H1 (cell line): Measurements from ENCODE around the gene LTBP1. TPM values are rescaled to one million over a fixed set of nuclear protein-coding genes. Genes with fewer than 3 reads are reported as not detected.

ENCODE experiments used
- CTCF ChIA-PET: fragments of 300-600 bp; sonication (Branson Sonifier 250); formaldehyde crosslinking; loops from one replicate; lab custom pipeline; 2021; ENCODE audit not compliant: partially characterized antibody; lab: Charles Lee
- POLR2A ChIA-PET: fragments of 300-600 bp; sonication (Branson Sonifier 250); formaldehyde crosslinking; loops from one replicate; lab custom pipeline; 2021; ENCODE audit warnings: inconsistent platforms; ENCODE audit not compliant: partially characterized antibody; lab: Charles Lee
- DNase-seq, 2 experiments: peaks; one replicate each; pipeline versions ENCODE4 v3.0.0 to v3.0.0-alpha.2; 2010 to 2022; ENCODE audit warnings: low spot score in 2 of 2, low read depth in 1 of 2, mixed read lengths in 1 of 2
- FAIRE-seq: peaks from 2 replicates; lab custom pipeline; 2011; peaks lifted over from hg19 to GRCh38; lab: Jason Lieb, UNC
- H2AFZ ChIP-seq: 2 replicates; pipeline ENCODE4 v1.8.1; 2012; ENCODE audit warnings: low read length, inconsistent platforms
- H2AK5ac ChIP-seq: 2 replicates; pipeline ENCODE4 v1.6.1; 2013; ENCODE audit warnings: low read depth, low read length
- H2BK120ac ChIP-seq: replicated peaks from 2 replicates; pipeline ENCODE3; 2013; ENCODE audit warnings: low read depth, low read length, inconsistent platforms
- H2BK12ac ChIP-seq: 2 replicates; pipeline ENCODE4 v1.6.1; 2013; ENCODE audit warnings: low read depth, low read length
- H2BK15ac ChIP-seq: 2 replicates; pipeline ENCODE4 v1.6.1; 2013; ENCODE audit warnings: low read length
- H2BK20ac ChIP-seq: 2 replicates; pipeline ENCODE4 v1.6.1; 2013; ENCODE audit warnings: low read length
- H2BK5ac ChIP-seq: 2 replicates; pipeline ENCODE4 v1.6.1; 2013; ENCODE audit warnings: low read depth, low read length
- H3K14ac ChIP-seq: 2 replicates; pipeline ENCODE4 v1.6.1; 2013; ENCODE audit warnings: inconsistent platforms; ENCODE audit not compliant: insufficient read length
- H3K18ac ChIP-seq: 2 replicates; pipeline ENCODE4 v1.6.1; 2013; ENCODE audit warnings: low read length; ENCODE audit errors: extremely low read depth
- H3K23ac ChIP-seq: 2 replicates; pipeline ENCODE4 v1.6.1; 2013; ENCODE audit warnings: inconsistent platforms; ENCODE audit not compliant: insufficient read length
- H3K23me2 ChIP-seq: 2 replicates; pipeline ENCODE4 v1.6.1; 2013; ENCODE audit warnings: low read depth, low read length
- H3K27ac ChIP-seq: 2 replicates; pipeline ENCODE4 v1.6.1; 2011; ENCODE audit warnings: low read depth, low read length, inconsistent platforms
- H3K27me3 ChIP-seq, 4 experiments: replicated peaks in 1 of 4; 1 replicate in 1 of 4; 2 replicates in 3 of 4; pipeline versions ENCODE4 v1.6.1 to v1.8.1; 2011 to 2013; ENCODE audit warnings: low read length in 3 of 4, mild to moderate bottlenecking in 3 of 4, inconsistent platforms in 2 of 4, mixed read lengths in 2 of 4, moderate library complexity in 1 of 4; ENCODE audit not compliant: control insufficient read depth in 3 of 4, insufficient read depth in 3 of 4; ENCODE audit errors: extremely low read depth in 1 of 4
- H3K36me3 ChIP-seq, 4 experiments: 2 replicates each; pipeline versions ENCODE4 v1.6.1 to v1.8.1; 2011 to 2013; ENCODE audit warnings: mild to moderate bottlenecking in 4 of 4, low read length in 3 of 4, moderate library complexity in 2 of 4, control low read depth in 1 of 4, inconsistent platforms in 1 of 4; ENCODE audit not compliant: insufficient read depth in 4 of 4, control insufficient read depth in 2 of 4
- H3K4ac ChIP-seq: replicated peaks from 2 replicates; pipeline ENCODE3; 2013; ENCODE audit warnings: low read length, low read depth, mixed read lengths, inconsistent platforms; ENCODE audit not compliant: insufficient read length
- H3K4me1 ChIP-seq, 4 experiments: replicated peaks in 1 of 4; 1 replicate in 1 of 4; 2 replicates in 3 of 4; pipeline versions ENCODE4 v1.6.1 to v1.8.1; 2011 to 2013; ENCODE audit warnings: low read length in 3 of 4, inconsistent platforms in 2 of 4, mixed read lengths in 1 of 4; ENCODE audit not compliant: insufficient read depth in 4 of 4, control insufficient read depth in 3 of 4
- H3K4me2 ChIP-seq, 2 experiments: 2 replicates each; pipeline versions ENCODE4 v1.6.1 to v1.8.1; 2011 to 2013; ENCODE audit warnings: low read depth in 2 of 2, low read length in 2 of 2, control low read depth in 1 of 2, inconsistent platforms in 1 of 2, mild to moderate bottlenecking in 1 of 2; ENCODE audit not compliant: insufficient read depth in 1 of 2
- H3K4me3 ChIP-seq, 4 experiments: fragments of 200-600, 300-600 bp in 1 of 4; sonication (generic), shearing (Covaris generic), sonication (Bioruptor Twin) in 1 of 4; 2 replicates each; pipeline versions ENCODE4 v1.5.1 to v1.8.1; 2011 to 2016; ENCODE audit warnings: low read length in 4 of 4, low read depth in 3 of 4, control low read depth in 2 of 4, inconsistent platforms in 2 of 4, mild to moderate bottlenecking in 2 of 4, mixed read lengths in 1 of 4, moderate library complexity in 1 of 4; ENCODE audit not compliant: insufficient read depth in 2 of 4; ENCODE audit errors: extremely low read depth in 1 of 4
- H3K56ac ChIP-seq: replicated peaks from 2 replicates; pipeline ENCODE3; 2013; ENCODE audit warnings: low read depth, mild to moderate bottlenecking, mixed read lengths, low read length, inconsistent platforms; ENCODE audit not compliant: insufficient read length
- H3K79me1 ChIP-seq: 2 replicates; pipeline ENCODE4 v1.6.1; 2013; ENCODE audit warnings: low read depth, low read length, control low read depth
- H3K79me2 ChIP-seq, 2 experiments: 2 replicates each; pipeline versions ENCODE4 v1.6.1 to v1.8.1; 2012 to 2013; ENCODE audit warnings: low read length in 2 of 2, mild to moderate bottlenecking in 2 of 2, inconsistent platforms in 1 of 2; ENCODE audit not compliant: insufficient read depth in 2 of 2, control insufficient read depth in 1 of 2
- H3K9ac ChIP-seq, 4 experiments: replicated peaks in 1 of 4; 1 replicate in 1 of 4; 2 replicates in 3 of 4; pipeline versions ENCODE4 v1.6.1 to v1.8.1; 2011 to 2013; ENCODE audit warnings: low read depth in 3 of 4, low read length in 3 of 4, control low read depth in 2 of 4, mild to moderate bottlenecking in 2 of 4, moderate library complexity in 2 of 4, inconsistent platforms in 1 of 4; ENCODE audit errors: extremely low read depth in 1 of 4
- H3K9me3 ChIP-seq, 2 experiments: 2 replicates each; pipeline versions ENCODE4 v1.6.1 to v1.8.1; 2012 to 2013; ENCODE audit warnings: mild to moderate bottlenecking in 2 of 2, moderate library complexity in 2 of 2, control low read depth in 1 of 2, inconsistent platforms in 1 of 2, low read depth in 1 of 2, low read length in 1 of 2, mixed read lengths in 1 of 2; ENCODE audit not compliant: insufficient read depth in 2 of 2
- H4K20me1 ChIP-seq, 2 experiments: replicated peaks in 1 of 2; 2 replicates each; pipeline versions ENCODE3 to v1.8.1; 2011 to 2013; ENCODE audit warnings: inconsistent platforms in 2 of 2, low read length in 2 of 2, mild to moderate bottlenecking in 1 of 2; ENCODE audit not compliant: insufficient read depth in 2 of 2, control insufficient read depth in 1 of 2
- H4K5ac ChIP-seq: 2 replicates; pipeline ENCODE4 v1.6.1; 2013; ENCODE audit warnings: low read length, low read depth, mixed read lengths, inconsistent platforms; ENCODE audit not compliant: insufficient read length
- H4K8ac ChIP-seq: 2 replicates; pipeline ENCODE4 v1.8.0; 2013; ENCODE audit warnings: mild to moderate bottlenecking, moderate library complexity, low read length, inconsistent platforms; ENCODE audit not compliant: insufficient read depth; ENCODE audit errors: extremely low read depth
- H4K91ac ChIP-seq: replicated peaks from 2 replicates; pipeline ENCODE3; 2013; ENCODE audit warnings: low read length, mixed read lengths, inconsistent platforms; ENCODE audit not compliant: insufficient read length
- ASH2L ChIP-seq: fragments of 200-600, 300-600 bp; sonication (generic); IDR thresholded peaks from one replicate; pipeline ENCODE4 v1.7.1; 2017; ENCODE audit warnings: low read length
- BACH1 ChIP-seq: IDR thresholded peaks from 2 replicates; pipeline ENCODE4 v1.6.1; 2012; ENCODE audit warnings: low read length, improper control_type of control experiment
- BRCA1 ChIP-seq: IDR thresholded peaks from 2 replicates; pipeline ENCODE4 v1.6.1; 2012; ENCODE audit warnings: low read depth, low read length, improper control_type of control experiment
- CEBPB ChIP-seq: IDR thresholded peaks from 2 replicates; pipeline ENCODE4 v1.6.1; 2012; ENCODE audit warnings: low read depth, low read length
- JUN ChIP-seq: IDR thresholded peaks from 2 replicates; pipeline ENCODE4 v1.6.1; 2011; ENCODE audit warnings: low read depth, mild to moderate bottlenecking, improper control_type of control experiment, low read length
- KDM4A ChIP-seq: IDR thresholded peaks from one replicate; pipeline ENCODE4 v1.7.1; 2012; ENCODE audit warnings: low read depth, mild to moderate bottlenecking, moderate library complexity, low read length, inconsistent platforms; ENCODE audit not compliant: severe bottlenecking
- NRF1 ChIP-seq: IDR thresholded peaks from 2 replicates; pipeline ENCODE4 v1.6.1; 2011; ENCODE audit warnings: mild to moderate bottlenecking, low read depth, low read length, improper control_type of control experiment
- POLR2A ChIP-seq, 2 experiments: IDR thresholded peaks; 1 replicate in 1 of 2; 2 replicates in 1 of 2; pipeline ENCODE4 v1.6.1; 2011; ENCODE audit warnings: low read depth in 2 of 2, low read length in 2 of 2, mild to moderate bottlenecking in 2 of 2; ENCODE audit errors: control extremely low read depth in 1 of 2
- RFX5 ChIP-seq: IDR thresholded peaks from 2 replicates; pipeline ENCODE4 v1.6.1; 2011; ENCODE audit warnings: low read depth, low read length, improper control_type of control experiment, borderline replicate concordance
- RNF2 ChIP-seq: fragments of 200-900, 300-1000 bp; sonication (generic); IDR thresholded peaks from 2 replicates; pipeline ENCODE4 v1.7.1; 2016; ENCODE audit warnings: borderline replicate concordance, low read depth, mild to moderate bottlenecking, antibody characterized with exemption, low read length; ENCODE audit not compliant: poor library complexity, severe bottlenecking; ENCODE audit errors: missing control alignments
- RXRA ChIP-seq: IDR thresholded peaks from 2 replicates; pipeline ENCODE4 v1.6.1; 2011; ENCODE audit warnings: low read depth, mild to moderate bottlenecking, low read length, moderate library complexity; ENCODE audit not compliant: insufficient read depth
- SIX5 ChIP-seq: IDR thresholded peaks from 2 replicates; pipeline ENCODE4 v1.6.1; 2011; ENCODE audit warnings: mild to moderate bottlenecking, low read depth, low read length
- SRF ChIP-seq: IDR thresholded peaks from 2 replicates; pipeline ENCODE4 v1.6.1; 2011; ENCODE audit warnings: mild to moderate bottlenecking, low read depth, low read length, moderate library complexity
- TAF7 ChIP-seq: optimal IDR thresholded peaks from 2 replicates; pipeline ENCODE3; 2011; ENCODE audit warnings: low read depth, mild to moderate bottlenecking, inconsistent platforms, low read length, moderate library complexity, borderline replicate concordance
- TCF12 ChIP-seq: IDR thresholded peaks from 2 replicates; pipeline ENCODE4 v1.6.1; 2011; ENCODE audit warnings: low read depth, mild to moderate bottlenecking, low read length
- WGBS, 2 experiments: shearing (Covaris generic) in 1 of 2; methylation state at CpG; one replicate each; pipeline versions ENCODE4 v1.1.6 to v1.1.7; 2013 to 2015; ENCODE audit warnings: low lambda C conversion rate in 2 of 2, mixed read lengths in 2 of 2, inconsistent platforms in 1 of 2, low coverage in 1 of 2, missing lambda C conversion rate in 1 of 2; ENCODE audit not compliant: insufficient replicate concordance in 2 of 2, insufficient coverage in 1 of 2, insufficient read length in 1 of 2; ENCODE audit errors: extremely low coverage in 1 of 2, missing lambda C conversion rate in 1 of 2; 5-methylcytosine and 5-hydroxymethylcytosine counted together
- polyA plus RNA-seq, 7 experiments: library from polyadenylated mRNA; depleted of rRNA in 3 of 7; stranded (reverse) in 5 of 7; unstranded in 2 of 7; fragments of >200 nt in 5 of 7; fragments of 200-250 nt in 2 of 7; gene quantifications; 1 replicate in 5 of 7; 2 replicates in 1 of 7; 4 replicates in 1 of 7; pipeline versions ENCODE4 v1.2.1 to v1.2.3, GENCODE V29; 2011 to 2013; ENCODE audit warnings: missing spikeins in 2 of 7, mixed read lengths in 2 of 7
- total RNA-seq: library from RNA; stranded (reverse); fragmentation: NEBNext Ultra II Directional; extraction: Animal tissue kit (Norgen Biotek cat#: 25700); gene quantifications from 2 replicates; pipeline ENCODE4 v1.2.1, GENCODE V29; 2021
- TF ChIP-seq, protein P1 (sequence below): IDR thresholded peaks from 2 replicates; pipeline ENCODE4 v1.6.1; 2012; ENCODE audit warnings: inconsistent platforms

Gene LTBP1
- total and polyA plus RNA-seq, 2 of the 8 experiments (the other 6 are each of a cell fraction or from before 2014, with no cell fraction given), result 15.4 to 24.7 TPM

DNA sequence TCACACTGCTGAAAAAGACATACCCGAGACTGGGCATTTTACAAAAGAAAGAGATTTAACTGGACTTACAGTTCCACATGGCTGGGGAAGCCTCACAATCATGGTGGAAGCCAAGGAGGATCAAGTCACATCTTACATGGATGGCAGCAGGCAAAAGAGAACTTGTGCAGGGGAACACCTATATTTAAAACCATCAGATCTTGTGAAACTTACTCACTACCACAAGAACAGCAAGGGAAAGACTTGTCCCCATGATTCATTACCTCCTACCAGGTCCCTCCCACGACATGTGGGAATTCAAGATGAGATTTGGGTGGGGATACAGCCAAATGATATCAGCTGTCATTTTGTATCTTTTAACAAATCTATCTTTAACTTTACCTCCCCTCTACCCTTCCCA, 278.6 kb downstream of the LTBP1 start:
- Histone ChIP-seq H3K27ac (no peak overlapping the region), H2AFZ (no peak overlapping the region), H3K18ac (no peak overlapping the region), H4K20me1 (no peaks in the 10 kb centered on the region), H3K4me2 (no peak overlapping the region), H3K4ac (no peak overlapping the region), H3K36me3 (no peaks in the 10 kb centered on the region), H4K8ac (no peak overlapping the region), H3K79me1 (no peaks in the 10 kb centered on the region), H2BK15ac (no peak overlapping the region), H2BK12ac (no peak overlapping the region), H4K5ac (no peak overlapping the region), H3K4me3 (no peak overlapping the region), H2BK5ac (no peak overlapping the region), H4K91ac (no peak overlapping the region), H3K56ac (no peak overlapping the region), H2AK5ac (no peak overlapping the region), H3K23ac (no peak overlapping the region), H3K4me1 (peaks cover 0 to 2% (median 0%) of the 10 kb centered on the region in 4 experiments; a peak in 1 of 7 replicates), H3K23me2 (no peaks in the 10 kb centered on the region), H2BK20ac (no peak overlapping the region), H3K9ac (no peak overlapping the region), H3K9me3 (no peaks in the 10 kb centered on the region), H3K79me2 (no peaks in the 10 kb centered on the region), H2BK120ac (no peak overlapping the region), H3K14ac (no peak overlapping the region), H3K27me3 (no peaks in the 10 kb centered on the region)
- TF ChIP-seq RNF2 (no peak), RXRA (no peak), KDM4A (no peak), RFX5 (no peak), SIX5 (no peak), TCF12 (no peak), NRF1 (no peak), BACH1 (no peak), TAF7 (no peak), JUN (no peak), BRCA1 (no peak), POLR2A (IDR thresholded peaks at IDR 0.05; ENCODE audit: control extremely low read depth in 1 of 2, low read depth in 2 of 2, low read length in 2 of 2) (no peak), CEBPB (no peak), ASH2L (no peak), SRF (no peak)
- TF ChIP-seq, protein P1, sequence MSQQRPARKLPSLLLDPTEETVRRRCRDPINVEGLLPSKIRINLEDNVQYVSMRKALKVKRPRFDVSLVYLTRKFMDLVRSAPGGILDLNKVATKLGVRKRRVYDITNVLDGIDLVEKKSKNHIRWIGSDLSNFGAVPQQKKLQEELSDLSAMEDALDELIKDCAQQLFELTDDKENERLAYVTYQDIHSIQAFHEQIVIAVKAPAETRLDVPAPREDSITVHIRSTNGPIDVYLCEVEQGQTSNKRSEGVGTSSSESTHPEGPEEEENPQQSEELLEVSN, result no peak
- FAIRE-seq, result no peak
- WGBS, 2 experiments, result 88% methylated on average over 2 of the region's 2 CpGs; no CpG with 5 or more reads in 1 of the 2 experiments
- DNase-seq, result no peak
- POLR2A ChIA-PET, result no interaction called here
- CTCF ChIA-PET, result no interaction called here
